Hepatocyte (in vitro differentiated cells): Measurements from ENCODE around the gene ITGA4. TPM values are rescaled to one million over a fixed set of nuclear protein-coding genes. Genes with fewer than 3 reads are reported as not detected.

Source experiments
- DNase-seq: peaks from one replicate; pipeline ENCODE4 v3.0.0-alpha.2; 2016; ENCODE audit warnings: low spot score
- H2AFZ ChIP-seq: fragments of 200-600 bp; sonication (generic); 2 replicates; pipeline ENCODE4 v1.6.0; 2016; ENCODE audit warnings: antibody characterized with exemption, mild to moderate bottlenecking
- H3K27ac ChIP-seq: fragments of 200-600 bp; sonication (generic); 2 replicates; pipeline ENCODE4 v1.5.1; 2016; ENCODE audit warnings: mild to moderate bottlenecking
- H3K27me3 ChIP-seq: fragments of 200-600 bp; sonication (generic); 2 replicates; pipeline ENCODE4 v1.6.1; 2016
- H3K36me3 ChIP-seq: fragments of 200-600 bp; sonication (generic); replicated peaks from 2 replicates; pipeline ENCODE4 v1.5.1; 2016; ENCODE audit warnings: low read depth; ENCODE audit not compliant: insufficient read depth
- H3K4me1 ChIP-seq: fragments of 200-600 bp; sonication (generic); 2 replicates; pipeline ENCODE4 v1.5.1; 2016; ENCODE audit warnings: mild to moderate bottlenecking, moderate library complexity; ENCODE audit not compliant: insufficient read depth
- H3K4me2 ChIP-seq: fragments of 200-600 bp; sonication (generic); 2 replicates; pipeline ENCODE4 v1.6.0; 2016
- H3K4me3 ChIP-seq: fragments of 200-600 bp; sonication (generic); 2 replicates; pipeline ENCODE4 v1.5.1; 2016; ENCODE audit warnings: mild to moderate bottlenecking
- H3K79me2 ChIP-seq: fragments of 200-600 bp; sonication (generic); 2 replicates; pipeline ENCODE4 v1.6.0; 2017; ENCODE audit warnings: mild to moderate bottlenecking
- H3K9me2 ChIP-seq: fragments of 200-600 bp; sonication (generic); replicated peaks from 2 replicates; pipeline ENCODE4 v1.6.0; 2017; ENCODE audit warnings: mild to moderate bottlenecking; ENCODE audit not compliant: insufficient read depth
- H3K9me3 ChIP-seq: fragments of 200-600 bp; sonication (generic); 2 replicates; pipeline ENCODE4 v1.5.1; 2016; ENCODE audit warnings: low read depth, mild to moderate bottlenecking
- H4K20me1 ChIP-seq: fragments of 200-600 bp; sonication (generic); 2 replicates; pipeline ENCODE4 v1.6.0; 2016; ENCODE audit warnings: mild to moderate bottlenecking; ENCODE audit not compliant: insufficient read depth, poor library complexity, severe bottlenecking
- CTCF ChIP-seq: fragments of 200-600 bp; sonication (generic); IDR thresholded peaks from 2 replicates; pipeline ENCODE4 v1.5.1; 2016; ENCODE audit warnings: antibody characterized with exemption, mild to moderate bottlenecking; ENCODE audit not compliant: poor library complexity
- EZH2 ChIP-seq: fragments of 200-600 bp; sonication (generic); IDR thresholded peaks from 2 replicates; pipeline ENCODE4 v1.6.1; 2016; ENCODE audit warnings: antibody characterized with exemption, mild to moderate bottlenecking, borderline replicate concordance
- EZH2phosphoT487 ChIP-seq: fragments of 200-600 bp; sonication (generic); IDR thresholded peaks from one replicate; pipeline ENCODE4 v1.6.1; 2018; ENCODE audit warnings: antibody characterized with exemption, mild to moderate bottlenecking, low read depth, moderate library complexity; ENCODE audit not compliant: unreplicated experiment, severe bottlenecking
- WGBS: methylation state at CpG from one replicate; pipeline ENCODE4 v1.1.6; 2016; ENCODE audit warnings: low lambda C conversion rate; ENCODE audit errors: missing lambda C conversion rate; 5-methylcytosine and 5-hydroxymethylcytosine counted together
- polyA plus RNA-seq: library from polyadenylated mRNA; unstranded; fragments of >200 nt; fragmentation: Nextera tagmentation; extraction: Ambion mirVana; gene quantifications from 2 replicates; pipeline ENCODE4 v1.2.1, GENCODE V29; 2016
- total RNA-seq: library from RNA; depleted of rRNA; stranded (reverse); fragments of >200 nt; gene quantifications from 2 replicates; pipeline ENCODE4 v1.2.3, GENCODE V29; 2014

Gene ITGA4
- total and polyA plus RNA-seq, 2 experiments from 2014 or later: 1.9 to 6.3 TPM

GRCh38 chr2:181484851-181485637 is 27.9 kb downstream of the ITGA4 start:
- Histone ChIP-seq H3K4me3 (no peak overlapping the region), H2AFZ (no peak overlapping the region), H3K4me1 (no peaks in the 10 kb centered on the region), H3K27ac (no peak overlapping the region), H3K79me2 (no peaks in the 10 kb centered on the region), H4K20me1 (no peaks in the 10 kb centered on the region), H3K9me2 (no peaks in the 10 kb centered on the region), H3K4me2 (no peak overlapping the region), H3K36me3 (no peaks in the 10 kb centered on the region), H3K9me3 (no peaks in the 10 kb centered on the region), H3K27me3 (no peaks in the 10 kb centered on the region)
- DNase-seq: no peak
- TF ChIP-seq EZH2phosphoT487: no peak
- TF ChIP-seq CTCF: no peak
- TF ChIP-seq EZH2: no peak
- 80% methylated on average over 5 of the region's 5 CpGs for WGBS

- 47% methylated on average over 3 of the region's 3 CpGs for WGBS
- no peaks in the 10 kb centered on the region for H3K36me3 ChIP-seq
- no peaks in the 10 kb centered on the region for H4K20me1 ChIP-seq
- H3K9me3 ChIP-seq: no peaks in the 10 kb centered on the region
- H3K27ac ChIP-seq: no peak overlapping the region
- TF ChIP-seq CTCF (no peak), EZH2phosphoT487 (no peak), EZH2 (no peak)
- no peaks in the 10 kb centered on the region for H3K79me2 ChIP-seq
- H2AFZ ChIP-seq: no peak overlapping the region
- no peaks in the 10 kb centered on the region for H3K9me2 ChIP-seq
- DNase-seq: no peak
- H3K4me1 ChIP-seq: no peaks in the 10 kb centered on the region
- H3K4me2 ChIP-seq: no peak overlapping the region
- H3K4me3 ChIP-seq: no peak overlapping the region
- H3K27me3 ChIP-seq: no peaks in the 10 kb centered on the region
These were observed 28.4 kb downstream of the ITGA4 start for GRCh38 chr2:181485638-181485946.

GRCh38 chr2:181499231-181499630 is 42.0 kb downstream of the ITGA4 start:
- H3K4me1 ChIP-seq: no peaks in the 10 kb centered on the region
- no peaks in the 10 kb centered on the region for H3K79me2 ChIP-seq
- no peak overlapping the region for H3K4me2 ChIP-seq
- TF ChIP-seq EZH2phosphoT487: no peak
- no peak for TF ChIP-seq EZH2
- TF ChIP-seq CTCF: no peak
- H3K27ac ChIP-seq: no peak overlapping the region
- H3K9me2 ChIP-seq: no peaks in the 10 kb centered on the region
- no peaks in the 10 kb centered on the region for H4K20me1 ChIP-seq
- no peak for DNase-seq
- WGBS: 82% methylated on average over 4 of the region's 4 CpGs
- H3K4me3 ChIP-seq: no peak overlapping the region
- H3K36me3 ChIP-seq: no peaks in the 10 kb centered on the region
- no peaks in the 10 kb centered on the region for H3K9me3 ChIP-seq
- no peak overlapping the region for H2AFZ ChIP-seq
- no peaks in the 10 kb centered on the region for H3K27me3 ChIP-seq

GRCh38 chr2:181500201-181500600 is 43.0 kb downstream of the ITGA4 start:
- no peaks in the 10 kb centered on the region for H3K27me3 ChIP-seq
- no peak overlapping the region for H3K4me2 ChIP-seq
- no peaks in the 10 kb centered on the region for H3K9me2 ChIP-seq
- no peaks in the 10 kb centered on the region for H3K36me3 ChIP-seq
- H3K79me2 ChIP-seq: no peaks in the 10 kb centered on the region
- H3K27ac ChIP-seq: no peak overlapping the region
- H3K4me3 ChIP-seq: no peak overlapping the region
- H2AFZ ChIP-seq: no peak overlapping the region
- WGBS: 93% methylated on average over 4 of the region's 4 CpGs
- TF ChIP-seq EZH2: no peak
- no peak for TF ChIP-seq EZH2phosphoT487
- TF ChIP-seq CTCF: no peak
- DNase-seq: no peak
- H4K20me1 ChIP-seq: no peaks in the 10 kb centered on the region
- no peaks in the 10 kb centered on the region for H3K9me3 ChIP-seq
- no peaks in the 10 kb centered on the region for H3K4me1 ChIP-seq
